Measurements from ENCODE around the gene FYCO1. TPM values are rescaled to one million over a fixed set of nuclear protein-coding genes. Genes with fewer than 3 reads are reported as not detected.

Gene FYCO1
- total RNA-seq, 2 donors from 2014 or later = 17.6 to 25.1 TPM

- Mint-ChIP-seq H3K27ac (peak overlapping the region; percentile 81), H3K4me1 (ENCODE audit: low read depth) (peaks cover 94% of the 10 kb centered on the region), H3K4me3 (peak overlapping the region; percentile 40 to 62), H3K27me3 (ENCODE audit: low read depth) (no peaks in the 10 kb centered on the region), H3K9me3 (peaks cover 0 to 3% of the 10 kb centered on the region in 2 donors), H3K36me3 (ENCODE audit: insufficient read depth in 2 of 2) (peaks cover 15 to 49% of the 10 kb centered on the region in 2 donors)
- DNase-seq (no peak), ATAC-seq (replicated peaks in 1 of 2) (peak in 1 of 2 donors; percentile 16)
Observed at GRCh38 chr3:45975686-45976085, 19.9 kb downstream of the FYCO1 start.

DNA sequence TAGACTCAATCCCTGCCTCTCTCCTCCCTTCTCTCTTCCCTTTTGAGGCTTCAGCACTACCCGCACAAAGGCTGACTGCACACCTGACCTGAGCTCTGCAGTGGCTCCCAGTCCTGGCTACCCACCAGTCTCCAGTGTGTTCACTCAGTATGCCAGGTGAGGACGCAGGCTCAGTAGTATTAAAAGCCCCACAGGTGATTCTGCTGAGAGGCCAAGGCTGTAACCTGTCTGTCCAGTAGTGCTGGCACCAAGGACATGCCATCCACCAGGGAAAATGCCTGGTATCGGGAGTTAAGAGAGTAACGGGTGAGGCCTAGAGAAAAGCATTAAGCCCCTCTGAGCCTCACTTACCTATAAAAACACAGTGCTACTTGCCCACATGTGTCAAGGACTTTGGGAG lies 20.9 kb downstream of the FYCO1 start:
- Mint-ChIP-seq H3K27me3 (ENCODE audit: low read depth) (no peaks in the 10 kb centered on the region), H3K4me3 (no peak overlapping the region), H3K27ac (no peak overlapping the region), H3K9me3 (peaks cover 0 to 3% of the 10 kb centered on the region in 2 donors), H3K4me1 (ENCODE audit: low read depth) (peaks cover 95% of the 10 kb centered on the region), H3K36me3 (ENCODE audit: insufficient read depth in 2 of 2) (peaks cover 15 to 46% of the 10 kb centered on the region in 2 donors)
- DNase-seq (no peak), ATAC-seq (replicated peaks in 1 of 2) (no peak)

- Mint-ChIP-seq H3K36me3 (ENCODE audit: insufficient read depth in 2 of 2) (peaks cover 17 to 41% of the 10 kb centered on the region in 2 donors), H3K27me3 (ENCODE audit: low read depth) (no peaks in the 10 kb centered on the region), H3K27ac (peak overlapping the region; percentile 80), H3K9me3 (no peaks in the 10 kb centered on the region), H3K4me1 (ENCODE audit: low read depth) (peaks cover 88% of the 10 kb centered on the region), H3K4me3 (peak overlapping the region; percentile 11 to 52)
- ATAC-seq (replicated peaks in 1 of 2) (peak; percentile 74 to 77), DNase-seq (no peak)
Observed at GRCh38 chr3:45972534-45973402, 22.9 kb downstream of the FYCO1 start.

DNA sequence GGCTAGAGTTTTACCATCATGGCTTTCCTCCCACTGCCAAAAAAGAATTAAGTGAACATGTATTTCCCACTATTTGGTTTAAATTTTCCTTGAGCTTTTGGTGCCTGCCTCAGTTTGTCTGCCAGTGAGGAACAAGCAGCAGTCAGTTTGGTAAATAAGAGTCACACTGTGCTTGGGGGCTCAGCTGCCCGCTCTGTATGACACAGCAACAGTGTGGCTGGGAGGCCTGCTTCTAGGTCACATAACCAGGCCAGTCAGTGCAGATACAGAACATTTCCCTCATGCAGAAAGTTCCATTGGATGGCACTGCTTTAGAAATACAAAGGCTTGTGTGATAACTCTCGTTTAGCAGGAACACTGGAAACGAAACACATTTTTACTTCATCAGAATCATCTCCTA lies 25.7 kb downstream of the FYCO1 start:
- Mint-ChIP-seq H3K27me3 (ENCODE audit: low read depth) (no peaks in the 10 kb centered on the region), H3K4me3 (no peak overlapping the region), H3K4me1 (ENCODE audit: low read depth) (peaks cover 86% of the 10 kb centered on the region), H3K36me3 (ENCODE audit: insufficient read depth in 2 of 2) (peaks cover 17 to 36% of the 10 kb centered on the region in 2 donors), H3K27ac (no peak overlapping the region), H3K9me3 (no peaks in the 10 kb centered on the region)
- ATAC-seq (replicated peaks in 1 of 2) (no peak), DNase-seq (no peak)

GRCh38 chr3:45969116-45969515 lies 26.5 kb downstream of the FYCO1 start:
- Mint-ChIP-seq H3K9me3 (no peaks in the 10 kb centered on the region), H3K4me3 (peak overlapping the region in 1 of 2 donors; percentile 39), H3K36me3 (ENCODE audit: insufficient read depth in 2 of 2) (peaks cover 17 to 35% of the 10 kb centered on the region in 2 donors), H3K4me1 (ENCODE audit: low read depth) (peaks cover 86% of the 10 kb centered on the region), H3K27me3 (ENCODE audit: low read depth) (no peaks in the 10 kb centered on the region), H3K27ac (no peak overlapping the region)
- ATAC-seq (replicated peaks in 1 of 2) (no peak), DNase-seq (no peak)

GRCh38 chr3:45968706-45969105 lies 26.9 kb downstream of the FYCO1 start:
- peaks cover 88% of the 10 kb centered on the region for H3K4me1 Mint-ChIP-seq (ENCODE audit: low read depth)

DNA sequence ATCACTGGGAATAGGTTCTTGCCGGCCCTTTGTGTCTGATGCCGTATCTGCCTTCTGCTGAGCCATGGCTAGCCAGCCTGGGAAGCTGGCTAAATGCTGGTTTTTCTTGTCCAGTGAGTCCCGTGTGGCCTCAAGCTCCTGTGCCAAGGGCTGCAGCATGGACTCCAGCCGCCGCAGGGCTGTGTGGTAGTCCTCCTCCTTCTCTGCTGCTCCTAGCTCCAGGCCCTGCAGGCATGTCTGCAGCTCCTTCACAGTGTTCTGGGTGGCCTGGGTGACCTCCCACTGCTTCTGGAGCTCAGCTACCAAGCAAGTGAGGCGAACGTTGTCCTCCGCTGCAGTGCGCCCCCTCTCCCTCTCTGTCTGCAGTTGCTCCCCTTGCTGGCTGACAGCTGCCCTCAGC lies 27.5 kb downstream of the FYCO1 start:
- Mint-ChIP-seq H3K36me3 (ENCODE audit: insufficient read depth in 2 of 2) (peaks cover 21 to 36% of the 10 kb centered on the region in 2 donors), H3K4me3 (no peak overlapping the region), H3K9me3 (no peaks in the 10 kb centered on the region), H3K27me3 (ENCODE audit: low read depth) (no peaks in the 10 kb centered on the region), H3K27ac (no peak overlapping the region), H3K4me1 (ENCODE audit: low read depth) (peaks cover 88% of the 10 kb centered on the region)
- ATAC-seq (replicated peaks in 1 of 2) (no peak), DNase-seq (no peak)

More at GRCh38 chr3:45968706-45969105, 26.9 kb downstream of the FYCO1 start:
- H3K36me3 Mint-ChIP-seq (ENCODE audit: insufficient read depth in 2 of 2) = peaks cover 17 to 35% of the 10 kb centered on the region in 2 donors
- DNase-seq = no peak
- no peaks in the 10 kb centered on the region for H3K9me3 Mint-ChIP-seq
- no peak for ATAC-seq (replicated peaks in 1 of 2)
- H3K27ac Mint-ChIP-seq = no peak overlapping the region
- no peak overlapping the region for H3K4me3 Mint-ChIP-seq
- H3K27me3 Mint-ChIP-seq (ENCODE audit: low read depth) = no peaks in the 10 kb centered on the region

DNA sequence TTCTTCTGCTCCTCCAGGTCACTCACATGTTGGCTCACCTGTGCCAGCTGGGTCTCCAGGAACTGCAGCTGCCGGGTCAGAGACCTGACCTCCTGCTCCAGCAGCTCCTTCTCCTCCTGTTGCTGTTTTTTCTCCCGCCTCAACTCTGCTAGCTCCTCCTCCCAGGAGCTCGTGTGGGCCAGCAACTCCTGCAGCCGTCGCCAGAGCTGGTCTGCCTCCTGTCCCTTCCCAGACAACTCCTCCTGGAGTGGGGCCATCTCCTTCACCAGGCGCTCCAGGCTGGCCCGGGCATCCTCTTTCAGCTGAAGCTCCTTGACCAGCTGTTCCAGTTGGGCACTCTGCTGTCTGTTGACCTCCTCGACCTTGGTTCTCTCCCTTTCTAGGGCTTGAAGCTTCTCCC lies 27.9 kb downstream of the FYCO1 start:
- H3K36me3 Mint-ChIP-seq (ENCODE audit: insufficient read depth in 2 of 2) = peaks cover 22 to 37% of the 10 kb centered on the region in 2 donors
- H3K4me1 Mint-ChIP-seq (ENCODE audit: low read depth) = peaks cover 88% of the 10 kb centered on the region

GRCh38 chr3:45966950-45967640 lies 28.5 kb downstream of the FYCO1 start:
- Mint-ChIP-seq H3K27me3 (ENCODE audit: low read depth) (no peaks in the 10 kb centered on the region), H3K27ac (no peak overlapping the region), H3K36me3 (ENCODE audit: insufficient read depth in 2 of 2) (peaks cover 22 to 37% of the 10 kb centered on the region in 2 donors), H3K9me3 (no peaks in the 10 kb centered on the region), H3K4me3 (peak overlapping the region in 1 of 2 donors; percentile 15), H3K4me1 (ENCODE audit: low read depth) (peaks cover 88% of the 10 kb centered on the region)
- DNase-seq = no peak
- ATAC-seq (replicated peaks in 1 of 2) = no peak

More for the DNA sequence above, 27.9 kb downstream of the FYCO1 start:
- no peak for ATAC-seq (replicated peaks in 1 of 2)
- no peaks in the 10 kb centered on the region for H3K9me3 Mint-ChIP-seq
- no peak for DNase-seq
- no peak overlapping the region for H3K27ac Mint-ChIP-seq
- H3K4me3 Mint-ChIP-seq = no peak overlapping the region
- no peaks in the 10 kb centered on the region for H3K27me3 Mint-ChIP-seq (ENCODE audit: low read depth)

DNA sequence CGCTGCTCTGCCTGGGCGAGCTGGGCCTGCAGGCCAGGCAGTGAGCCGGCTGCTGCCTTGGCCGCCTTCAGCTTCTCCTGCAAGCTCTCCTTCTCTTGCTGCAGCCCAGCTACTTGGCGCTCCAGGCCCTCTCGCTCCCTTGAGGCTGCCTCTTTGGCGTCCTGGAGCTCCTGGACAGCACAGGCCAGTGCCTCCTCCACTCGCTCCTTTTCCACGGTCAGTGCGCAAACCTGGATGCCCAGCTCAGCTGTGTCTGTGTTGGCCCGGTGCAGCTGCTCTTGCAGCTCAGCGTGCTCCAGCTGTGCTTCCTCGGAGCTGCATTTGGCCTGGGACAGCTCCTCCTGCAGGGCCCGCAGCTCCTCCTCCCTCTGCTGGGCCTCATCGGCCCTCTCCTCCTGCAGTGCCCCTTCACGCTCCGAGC lies 29.2 kb downstream of the FYCO1 start:
- Mint-ChIP-seq H3K9me3 (no peaks in the 10 kb centered on the region), H3K4me1 (ENCODE audit: low read depth) (peaks cover 88% of the 10 kb centered on the region), H3K27me3 (ENCODE audit: low read depth) (no peaks in the 10 kb centered on the region), H3K4me3 (peak overlapping the region; percentile 15 to 42), H3K27ac (no peak overlapping the region), H3K36me3 (ENCODE audit: insufficient read depth in 2 of 2) (peaks cover 24 to 35% of the 10 kb centered on the region in 2 donors)
- no peak for ATAC-seq (replicated peaks in 1 of 2)
- no peak for DNase-seq

DNA sequence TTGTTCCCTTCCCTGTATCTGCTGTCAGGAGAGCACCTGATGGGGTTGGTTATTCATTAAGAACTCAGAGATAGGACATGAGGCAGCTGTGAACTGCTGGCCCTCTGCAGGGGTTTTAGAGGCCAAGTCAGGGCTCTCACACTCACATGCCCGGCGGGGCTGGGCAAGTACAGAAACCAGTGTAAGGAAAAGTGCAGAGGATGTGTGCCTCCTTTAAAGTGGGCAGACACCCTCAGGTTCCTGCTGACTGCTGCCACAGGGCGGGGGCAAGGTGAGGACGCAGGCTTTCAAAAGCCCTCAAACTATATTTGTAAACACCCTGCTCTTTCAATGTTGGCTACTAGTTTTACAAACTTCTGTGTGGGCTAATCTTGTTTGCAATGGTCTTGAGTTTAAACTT lies 30.0 kb downstream of the FYCO1 start:
- ATAC-seq (replicated peaks in 1 of 2) (peak in 1 of 2 donors; percentile 6), DNase-seq (no peak)
- peak overlapping the region; percentile 55 to 62 for H3K4me3 Mint-ChIP-seq
- H3K27ac Mint-ChIP-seq = peak overlapping the region; percentile 72
- H3K9me3 Mint-ChIP-seq = peaks cover 0 to 2% of the 10 kb centered on the region in 2 donors
- no peaks in the 10 kb centered on the region for H3K27me3 Mint-ChIP-seq (ENCODE audit: low read depth)
- peaks cover 91% of the 10 kb centered on the region for H3K4me1 Mint-ChIP-seq (ENCODE audit: low read depth)
- peaks cover 28 to 37% of the 10 kb centered on the region in 2 donors for H3K36me3 Mint-ChIP-seq (ENCODE audit: insufficient read depth in 2 of 2)

- DNase-seq (no peak), ATAC-seq (replicated peaks in 1 of 2) (peak; percentile 29 to 30)
- Mint-ChIP-seq H3K27ac (peak overlapping the region; percentile 72), H3K27me3 (ENCODE audit: low read depth) (no peaks in the 10 kb centered on the region), H3K36me3 (ENCODE audit: insufficient read depth in 2 of 2) (peaks cover 26 to 37% of the 10 kb centered on the region in 2 donors), H3K4me3 (peak overlapping the region; percentile 55 to 62), H3K9me3 (peaks cover 0 to 2% of the 10 kb centered on the region in 2 donors), H3K4me1 (ENCODE audit: low read depth) (peaks cover 87% of the 10 kb centered on the region)
Observed at GRCh38 chr3:45965253-45965652, 30.4 kb downstream of the FYCO1 start.

DNA sequence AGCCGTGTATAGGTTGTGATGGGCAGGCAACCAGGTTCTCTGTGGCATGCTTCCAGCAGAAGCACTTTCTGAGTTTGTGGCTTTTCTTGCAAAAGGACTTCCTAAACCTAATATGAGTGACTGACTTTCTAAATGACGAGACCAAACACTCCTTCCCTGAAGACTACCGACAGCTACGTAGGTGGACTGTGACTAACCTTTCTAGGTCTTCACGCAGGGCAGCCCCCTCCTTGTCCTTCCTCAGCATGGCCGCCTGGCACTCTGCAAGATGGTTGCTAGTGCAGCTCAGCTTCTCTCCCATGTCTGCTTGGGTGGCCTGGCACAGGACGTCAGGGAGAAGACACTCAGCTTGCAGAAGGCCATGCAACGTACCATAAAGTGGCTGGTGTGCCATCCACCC lies 31.5 kb downstream of the FYCO1 start:
- H3K36me3 Mint-ChIP-seq (ENCODE audit: insufficient read depth in 2 of 2) = peaks cover 33 to 44% of the 10 kb centered on the region in 2 donors
- H3K9me3 Mint-ChIP-seq = peaks cover 0 to 2% of the 10 kb centered on the region in 2 donors
- H3K4me3 Mint-ChIP-seq = peak overlapping the region; percentile 55 to 62
- H3K4me1 Mint-ChIP-seq (ENCODE audit: low read depth) = peaks cover 87% of the 10 kb centered on the region
- DNase-seq = peak; percentile 76 to 80
- peak overlapping the region; percentile 56 for H3K27ac Mint-ChIP-seq
- H3K27me3 Mint-ChIP-seq (ENCODE audit: low read depth) = no peaks in the 10 kb centered on the region
- peak; percentile 87 to 88 for ATAC-seq (replicated peaks in 1 of 2)
